HCT116 (cell line): Measurements from ENCODE around the gene TRIM56. TPM values are rescaled to one million over a fixed set of nuclear protein-coding genes. Genes with fewer than 3 reads are reported as not detected.

Experiments used
- ATAC-seq: fragments of 200-7000 bp; cut with Tn5 transposase; 2 replicates; pipeline ENCODE4 v1.9.1; 2020; ENCODE audit warnings: mild to moderate bottlenecking, moderate library complexity
- BruUV-seq: library from RNA; stranded (reverse); fragments of 400-500 nt; replicated peaks from 2 replicates; lab custom pipeline; 2021; lab: Mats Ljungman, UMichigan
- CTCF ChIA-PET: fragments of 300-600 bp; sonication (Branson Sonifier 250); formaldehyde crosslinking; loops from one replicate; lab custom pipeline; 2021; ENCODE audit warnings: antibody characterized with exemption; lab: Charles Lee
- POLR2A ChIA-PET: fragments of 300-600, 350-600 bp; sonication (Branson Sonifier 250); formaldehyde crosslinking; loops from one replicate; lab custom pipeline; 2021; ENCODE audit warnings: antibody characterized with exemption; lab: Charles Lee
- RAD21 ChIA-PET, 2 experiments: fragments of 300-600 bp; sonication (Branson Sonifier 250); formaldehyde crosslinking; loops; one replicate each; lab custom pipeline; 2023; ENCODE audit warnings: low total read pairs in 2 of 2; ENCODE audit not compliant: uncharacterized antibody in 2 of 2, unreplicated experiment in 2 of 2, low non-redundant PET in 1 of 2; lab: Charles Lee
- DNase-seq: peaks from one replicate; pipeline ENCODE4 v3.0.0-alpha.2; 2010; ENCODE audit warnings: low read depth, low spot score
- H2AFZ ChIP-seq: fragments of 200-600 bp; shearing (Covaris generic), sonication (generic); 2 replicates; pipeline ENCODE4 v1.6.1; 2017; ENCODE audit warnings: low read depth, mixed run types, mixed read lengths, antibody characterized with exemption, low read length; ENCODE audit not compliant: poor library complexity, severe bottlenecking
- H3K27ac ChIP-seq: 2 replicates; pipeline ENCODE4 v1.5.1; 2012; ENCODE audit warnings: low read depth, low read length
- H3K27me3 ChIP-seq: fragments of 200-600 bp; sonication (generic); 2 replicates; pipeline ENCODE4 v1.6.1; 2016; ENCODE audit warnings: mixed run types, low read length, mixed read lengths; ENCODE audit not compliant: insufficient read depth
- H3K36me3 ChIP-seq, 2 experiments: fragments of 200-500 bp in 1 of 2; fragments of 200-600 bp in 1 of 2; sonication (Bioruptor generic) in 1 of 2; sonication (generic) in 1 of 2; 2 replicates each; pipeline versions ENCODE4 v1.5.1 to v1.6.1; 2014 to 2016; ENCODE audit warnings: low read length in 2 of 2, inconsistent platforms in 1 of 2, mixed read lengths in 1 of 2, mixed run types in 1 of 2; ENCODE audit not compliant: insufficient read depth in 2 of 2, control insufficient read depth in 1 of 2
- H3K4me1 ChIP-seq, 2 experiments: fragments of 200-600 bp in 1 of 2; sonication (generic) in 1 of 2; 2 replicates each; pipeline versions ENCODE4 v1.5.1 to v1.6.1; 2012 to 2017; ENCODE audit warnings: low read length in 2 of 2, inconsistent platforms in 1 of 2, mild to moderate bottlenecking in 1 of 2, mixed read lengths in 1 of 2, mixed run types in 1 of 2, moderate library complexity in 1 of 2; ENCODE audit not compliant: insufficient read depth in 2 of 2, control insufficient read depth in 1 of 2
- H3K4me2 ChIP-seq: fragments of 200-600 bp; sonication (generic); 2 replicates; pipeline ENCODE4 v1.6.1; 2017; ENCODE audit warnings: mixed run types, low read length, mixed read lengths
- H3K4me3 ChIP-seq, 2 experiments: fragments of 200-600 bp in 1 of 2; sonication (generic) in 1 of 2; replicated peaks in 1 of 2; 2 replicates each; pipeline ENCODE4 v1.5.1; 2011 to 2016; ENCODE audit warnings: low read length in 2 of 2, control low read depth in 1 of 2, low read depth in 1 of 2, mild to moderate bottlenecking in 1 of 2, mixed read lengths in 1 of 2, mixed run types in 1 of 2
- H3K79me2 ChIP-seq: fragments of 200-600 bp; sonication (generic); 2 replicates; pipeline ENCODE4 v1.6.1; 2017; ENCODE audit warnings: mild to moderate bottlenecking, mixed run types, low read length, moderate library complexity, mixed read lengths; ENCODE audit not compliant: insufficient read depth
- H3K9ac ChIP-seq: fragments of 200-600 bp; sonication (generic); 2 replicates; pipeline ENCODE4 v1.6.1; 2016; ENCODE audit warnings: low read length, mixed read lengths
- H3K9me2 ChIP-seq: fragments of 200-600 bp; sonication (generic), shearing (Covaris generic); 2 replicates; pipeline ENCODE4 v1.6.1; 2017; ENCODE audit warnings: mixed run types, mild to moderate bottlenecking, moderate library complexity; ENCODE audit not compliant: insufficient read depth
- H3K9me3 ChIP-seq, 2 experiments: fragments of 200-500 bp in 1 of 2; fragments of 200-600 bp in 1 of 2; sonication (Bioruptor generic) in 1 of 2; sonication (generic) in 1 of 2; 2 replicates each; pipeline ENCODE4 v1.6.1; 2014 to 2017; ENCODE audit warnings: low read length in 2 of 2, mixed read lengths in 2 of 2, inconsistent platforms in 1 of 2, low read depth in 1 of 2, mild to moderate bottlenecking in 1 of 2, mixed run types in 1 of 2, moderate library complexity in 1 of 2; ENCODE audit not compliant: control insufficient read depth in 1 of 2, insufficient read depth in 1 of 2
- H4K20me1 ChIP-seq: fragments of 200-600 bp; sonication (generic), shearing (Covaris generic); 2 replicates; pipeline ENCODE4 v1.6.1; 2017; ENCODE audit warnings: mixed run types, mild to moderate bottlenecking, moderate library complexity; ENCODE audit not compliant: insufficient read depth
- CBX3 ChIP-seq: IDR thresholded peaks from 2 replicates; pipeline ENCODE4 v1.6.1; 2012; ENCODE audit warnings: low read depth
- POLR2AphosphoS5 ChIP-seq: IDR thresholded peaks from 2 replicates; pipeline ENCODE4 v1.6.1; 2011; ENCODE audit warnings: mild to moderate bottlenecking, low read depth, low read length, moderate library complexity
- SRF ChIP-seq: IDR thresholded peaks from 2 replicates; pipeline ENCODE4 v1.6.1; 2012; ENCODE audit warnings: low read depth
- TCF7L2 ChIP-seq: IDR thresholded peaks from 2 replicates; pipeline ENCODE4 v1.7.0; 2011; ENCODE audit warnings: borderline replicate concordance, inconsistent platforms; ENCODE audit not compliant: insufficient read depth, insufficient read length; ENCODE audit errors: extremely low read depth
- YY1 ChIP-seq: IDR thresholded peaks from 2 replicates; pipeline ENCODE4 v1.6.1; 2011; ENCODE audit warnings: low read length, low read depth, moderate library complexity, mild to moderate bottlenecking; ENCODE audit not compliant: insufficient replicate concordance; ENCODE audit errors: extremely low read depth
- ZBTB33 ChIP-seq: IDR thresholded peaks from 2 replicates; pipeline ENCODE4 v1.6.1; 2011; ENCODE audit warnings: mild to moderate bottlenecking, low read length, moderate library complexity; ENCODE audit not compliant: insufficient replicate concordance; ENCODE audit errors: extremely low read depth
- intact Hi-C: fragments of 100-400 bp; cut with micrococcal nuclease; formaldehyde crosslinking; loops from 2 replicates; pipeline ENCODE4 v1.10.0; 2022
- total RNA-seq: library from RNA; stranded (reverse); gene quantifications from one replicate; pipeline ENCODE4 v1.2.1, GENCODE V29; 2021; ENCODE audit not compliant: unreplicated experiment

The TRIM56 gene
- total RNA-seq, 1 experiment from 2014 or later = 25.9 TPM

DNA sequence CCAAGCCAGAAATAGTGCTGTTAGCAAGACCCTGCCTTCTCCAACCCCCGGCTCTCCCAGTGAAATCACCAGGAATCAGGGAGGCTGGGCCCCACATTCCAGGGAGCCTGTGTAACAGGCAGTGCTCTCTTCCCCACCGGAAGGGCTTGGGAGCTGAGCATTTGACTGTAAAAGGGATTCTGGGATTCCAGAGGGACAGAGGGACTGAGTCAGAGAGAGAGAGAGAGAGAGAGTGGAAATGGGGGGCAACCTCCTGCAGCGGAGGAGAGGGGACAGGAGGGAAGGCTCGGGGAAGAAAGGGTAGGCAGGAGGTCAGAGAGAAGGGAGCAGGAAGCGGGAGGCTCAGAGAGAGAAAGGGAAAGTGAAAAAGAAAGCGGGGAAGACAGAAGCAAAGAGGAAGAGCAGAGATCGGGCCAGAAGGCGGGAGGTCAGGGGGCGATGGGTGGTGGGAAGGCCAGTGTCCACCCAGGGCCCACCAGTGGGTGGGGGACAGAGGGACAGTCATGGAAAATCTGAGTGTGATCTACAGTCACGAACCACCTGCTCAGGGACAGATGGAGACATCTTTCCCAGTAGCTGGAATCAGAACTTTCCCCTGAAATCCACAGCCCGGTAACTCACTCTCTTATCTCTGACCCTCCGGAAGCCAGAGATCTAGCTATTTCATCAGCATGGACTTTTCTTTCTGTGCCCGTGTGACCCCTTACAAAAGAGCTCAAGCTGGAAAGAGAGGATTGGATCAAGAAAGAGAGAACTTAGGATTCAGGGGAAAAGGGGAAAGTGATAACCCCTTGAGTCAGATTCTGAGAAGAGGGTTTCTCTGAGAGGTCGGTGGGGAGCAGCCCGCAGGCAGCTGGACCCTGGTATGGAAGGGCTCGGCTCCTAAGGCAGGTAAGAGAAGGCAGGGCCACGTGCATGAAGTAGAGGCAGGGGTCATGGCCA, 37.0 kb downstream of the TRIM56 start:
- H3K36me3 ChIP-seq = no peaks in the 10 kb centered on the region
- TF ChIP-seq ZBTB33 (peak; percentile 11), CBX3 (no peak), TCF7L2 (peak; percentile 18), SRF (no peak), POLR2AphosphoS5 (peak; percentile 80), YY1 (peak; percentile 83)
- TF ChIP-seq, all 23 proteins: peak for 4
- ChIA-PET RAD21 (no interaction called here), POLR2A (interaction anchor here (0.6 to 2.8 kb wide), 7 partner anchors 8 to 642 kb away, joined by 3 to 8 read pairs (median 3); no protein-coding TSS in a partner anchor), CTCF (interaction anchor here (1.3 to 2.2 kb wide), 3 partner anchors 16 to 27 kb away, joined by 3 to 13 read pairs (median 3); no protein-coding TSS in a partner anchor)
- peak overlapping the region; percentile 81 for H3K4me2 ChIP-seq
- H2AFZ ChIP-seq = no peak overlapping the region
- H3K9ac ChIP-seq = peak overlapping the region; percentile 73
- no TSS peak for BruUV-seq
- peak; percentile 68 for ATAC-seq
- H3K4me1 ChIP-seq = peaks cover 69 to 99% of the 10 kb centered on the region in 2 experiments
- H3K9me3 ChIP-seq = no peaks in the 10 kb centered on the region
- no peaks in the 10 kb centered on the region for H3K79me2 ChIP-seq
- DNase-seq = peak; percentile 63
- peak overlapping the region; percentile 46 to 56 for H3K4me3 ChIP-seq
- intact Hi-C loops = no loop called here
- H4K20me1 ChIP-seq = no peaks in the 10 kb centered on the region
- H3K27ac ChIP-seq = peak overlapping the region; percentile 75
- no peaks in the 10 kb centered on the region for H3K9me2 ChIP-seq
- no peaks in the 10 kb centered on the region for H3K27me3 ChIP-seq
